Activated naive CD4-positive, alpha-beta T cell treated with Interleukin-2 at 50 U/mL for 16 hours (primary cell): Measurements from ENCODE around the gene TMEM86B.
"Not testable (repeated sequence)": the region's sequence is repeated elsewhere in the genome, so short reads cannot be mapped to it uniquely, and the experiment has no call there.

ENCODE experiments used
- DNase-seq: peaks from one replicate; pipeline ENCODE4 v3.0.0-alpha.2; 2020

The TMEM86B gene

GRCh38 chr19:55240713-55241020 is 12.1 kb upstream of the TMEM86B start:
- DNase-seq: no peak

- no peak for DNase-seq
Measured at GRCh38 chr19:55239004-55239403, 10.4 kb upstream of the TMEM86B start.

GRCh38 chr19:55238030-55238429 is 9.5 kb upstream of the TMEM86B start:
- DNase-seq: no peak

GRCh38 chr19:55232986-55233385 is 4.4 kb upstream of the TMEM86B start:
- DNase-seq: no peak

GRCh38 chr19:55232286-55232602 is 3.7 kb upstream of the TMEM86B start:
- DNase-seq: no peak

- no peak for DNase-seq
Measured at GRCh38 chr19:55231391-55232285, 3.1 kb upstream of the TMEM86B start.

- DNase-seq: no peak
Measured at GRCh38 chr19:55230780-55231179, 2.2 kb upstream of the TMEM86B start.

- DNase-seq: no peak
Measured at GRCh38 chr19:55230329-55230728, 1.8 kb upstream of the TMEM86B start.

GRCh38 chr19:55229789-55230182 is 1.2 kb upstream of the TMEM86B start:
- no peak for DNase-seq

- no peak for DNase-seq
Measured at GRCh38 chr19:55229145-55229788, 704 bp upstream of the TMEM86B start.

- DNase-seq: no peak
Measured at GRCh38 chr19:55228015-55228391, 560 bp downstream of the TMEM86B start.

GRCh38 chr19:55227241-55228014 is 1.1 kb downstream of the TMEM86B start:
- no peak for DNase-seq

- no peak for DNase-seq
Measured at GRCh38 chr19:55226788-55227187, 1.8 kb downstream of the TMEM86B start.

- DNase-seq: no peak
Measured at GRCh38 chr19:55226273-55226672, 2.3 kb downstream of the TMEM86B start.

- no peak for DNase-seq
Measured at GRCh38 chr19:55225415-55225958, 3.1 kb downstream of the TMEM86B start.

- not testable (repeated sequence) for DNase-seq
Measured at GRCh38 chr19:55224679-55225414, 3.7 kb downstream of the TMEM86B start.

GRCh38 chr19:55224038-55224665 is 4.4 kb downstream of the TMEM86B start:
- no peak for DNase-seq

- DNase-seq: no peak
Measured at GRCh38 chr19:55223291-55224037, 5.1 kb downstream of the TMEM86B start.

GRCh38 chr19:55220525-55220924 is 8.0 kb downstream of the TMEM86B start:
- no peak for DNase-seq

- peak; percentile 41 for DNase-seq
Measured at GRCh38 chr19:55216461-55217198, 11.9 kb downstream of the TMEM86B start.

GRCh38 chr19:55213547-55213946 is 15.0 kb downstream of the TMEM86B start:
- no peak for DNase-seq
